ENCODE results near the gene ZNF587.
"Not testable (repeated sequence)": the region's sequence is repeated elsewhere in the genome, so short reads cannot be mapped to it uniquely, and the experiment has no call there.

Gene ZNF587

DNA sequence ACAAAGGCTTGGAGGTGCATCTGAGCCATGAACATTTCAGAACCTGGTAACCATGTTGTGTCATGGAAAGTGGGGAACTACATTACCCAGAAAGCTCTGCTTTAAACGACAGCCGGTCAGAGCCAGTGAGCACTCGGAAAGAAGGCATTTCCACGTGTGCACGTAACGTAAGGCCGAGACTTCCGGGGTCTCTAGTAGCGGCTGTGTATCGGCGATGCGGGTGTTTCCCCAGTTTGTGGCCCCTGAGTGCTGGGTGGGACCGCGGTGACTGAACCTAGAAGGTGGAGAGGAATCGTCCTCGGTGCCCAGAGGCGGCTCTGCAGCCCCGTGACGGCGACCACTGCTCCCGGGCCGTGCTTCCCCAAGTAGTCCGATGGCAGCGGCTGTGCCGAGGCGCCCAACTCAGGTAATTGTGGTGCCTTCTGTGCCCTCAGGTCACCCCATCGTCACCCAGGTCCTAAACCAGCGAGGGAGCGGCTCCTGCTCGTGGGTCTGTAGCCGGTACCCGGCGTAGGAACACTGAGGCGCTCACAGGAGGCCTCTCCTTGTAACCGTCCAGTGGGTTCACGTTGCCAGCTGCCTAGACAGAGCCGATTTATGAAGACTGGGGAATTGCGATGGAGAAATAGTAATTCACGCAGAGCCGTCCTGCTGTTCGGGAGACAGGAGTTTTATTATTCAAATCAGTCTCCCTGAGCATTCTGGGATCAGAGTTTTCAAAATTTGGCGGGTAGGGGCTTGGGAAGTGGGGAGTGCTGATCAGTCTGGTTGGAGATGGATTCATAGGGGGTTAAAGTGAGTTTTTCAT is at the start of gene ZNF587:
TSS of gene ZNF587 (plus strand) at position 194 of the 808 bp plus-strand sequence. CDS start at position 374, 180 bp downstream.
- DNase-seq = peak; percentile 91

DNA sequence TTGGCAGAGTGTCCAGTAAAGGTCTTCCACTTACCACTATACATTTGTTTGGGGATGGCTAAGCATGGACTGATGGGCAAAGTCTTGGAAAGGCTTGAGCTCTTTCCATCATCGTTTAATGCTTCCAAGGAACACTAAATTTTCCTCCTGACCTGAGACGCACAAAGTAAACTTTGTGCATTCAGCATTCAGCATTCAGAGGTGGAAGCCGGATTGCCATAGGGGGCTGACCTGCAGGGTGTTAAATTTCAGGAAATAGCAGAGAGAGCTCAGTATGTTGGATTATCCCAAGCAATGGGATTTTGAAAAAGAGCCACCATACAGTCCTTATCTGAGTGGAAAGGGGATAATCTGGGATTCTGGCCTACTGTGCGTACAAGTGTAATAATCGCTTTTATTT is 49.0 kb upstream of the ZNF587 start:
- no peak for DNase-seq

DNA sequence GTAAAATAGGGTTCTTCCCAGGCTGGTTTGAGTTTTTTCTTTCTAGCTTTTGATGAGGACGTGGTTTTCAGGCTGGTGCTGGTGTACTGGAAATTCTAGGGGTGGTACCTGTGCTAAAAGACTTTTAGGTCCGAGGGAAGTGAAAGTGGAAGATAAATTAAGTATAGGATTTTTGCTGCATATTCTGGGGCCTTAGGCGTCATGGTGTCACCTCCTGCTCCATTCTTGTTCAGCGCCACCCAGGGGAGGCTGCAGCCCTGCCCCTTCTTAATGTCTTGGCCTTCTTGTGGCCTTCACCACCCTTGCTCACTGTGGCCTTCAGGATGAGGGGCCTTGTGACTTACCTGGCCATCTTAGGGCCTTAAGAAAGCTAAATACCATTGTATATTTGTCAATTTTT is 47.4 kb upstream of the ZNF587 start:
- no peak for DNase-seq

DNA sequence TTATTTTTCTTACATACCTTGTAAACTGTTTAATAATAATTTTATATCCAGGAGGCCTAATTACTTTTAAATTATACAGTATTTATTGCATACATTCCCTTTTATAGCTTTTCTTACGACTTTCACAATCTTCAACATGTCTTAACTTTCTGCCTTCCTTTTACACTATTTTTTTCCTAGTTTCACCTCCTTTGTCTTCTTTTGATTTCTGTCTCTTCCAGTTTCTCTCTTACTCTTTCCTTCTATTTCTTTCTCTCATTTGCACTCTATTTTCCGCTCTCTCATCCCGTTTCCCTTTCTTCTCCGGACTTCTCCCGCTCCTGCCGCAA is 46.4 kb upstream of the ZNF587 start:
- no peak for DNase-seq

DNA sequence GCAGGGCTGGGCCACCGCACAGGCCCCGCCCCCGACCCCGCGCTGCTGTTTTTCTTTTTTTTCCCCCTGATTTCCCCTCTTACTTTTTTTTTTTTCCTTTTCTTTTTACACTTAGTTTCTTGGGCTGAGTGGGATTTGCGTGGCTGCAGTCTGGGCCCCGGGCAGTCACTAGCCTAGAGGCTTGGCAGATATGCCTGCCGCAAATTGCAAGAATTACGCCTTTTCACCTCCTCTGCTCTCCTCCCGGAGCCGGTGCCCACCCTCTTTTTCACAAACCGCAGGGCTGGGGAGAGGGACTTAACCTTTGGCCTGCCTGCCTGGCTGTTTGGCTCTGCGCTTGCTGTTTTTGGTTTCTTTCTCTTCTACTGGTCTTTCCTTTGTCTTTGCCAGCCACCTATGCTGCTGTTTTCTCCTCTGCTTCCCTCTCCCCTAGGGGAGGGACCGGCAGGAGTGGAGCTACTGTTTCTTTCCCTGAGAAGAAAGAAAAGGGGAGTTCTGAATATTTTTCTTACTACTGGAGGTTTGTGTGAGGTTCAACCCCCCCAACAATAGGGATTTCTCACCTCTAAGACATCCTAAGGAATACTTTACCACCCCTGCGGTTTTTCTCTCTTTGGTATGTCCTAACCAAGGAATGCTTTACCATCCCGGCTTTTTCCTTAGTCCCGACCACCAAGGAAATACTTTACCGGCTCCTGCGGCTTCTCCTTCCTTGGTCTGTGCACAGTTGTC is 45.9 kb upstream of the ZNF587 start:
- no peak for DNase-seq

DNA sequence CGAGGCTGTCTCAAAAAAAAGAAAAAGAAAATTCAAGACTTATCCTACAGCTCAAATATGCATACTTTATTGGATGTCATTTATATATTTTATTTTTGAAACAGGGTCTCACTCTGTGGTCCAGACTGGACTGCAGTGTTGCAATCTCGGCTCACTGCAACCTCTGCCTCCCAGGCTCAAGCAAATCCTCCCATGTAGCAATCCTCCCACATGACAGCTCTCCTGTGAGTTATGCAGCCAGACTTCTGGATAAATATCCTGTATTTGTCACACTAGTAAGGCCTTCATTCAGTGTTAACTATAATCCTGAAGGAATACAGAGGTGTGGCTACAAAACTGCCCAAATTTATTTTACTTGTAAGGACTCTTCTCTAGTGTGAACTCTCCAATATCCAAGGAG is 42.1 kb upstream of the ZNF587 start:
- no peak for DNase-seq

DNA sequence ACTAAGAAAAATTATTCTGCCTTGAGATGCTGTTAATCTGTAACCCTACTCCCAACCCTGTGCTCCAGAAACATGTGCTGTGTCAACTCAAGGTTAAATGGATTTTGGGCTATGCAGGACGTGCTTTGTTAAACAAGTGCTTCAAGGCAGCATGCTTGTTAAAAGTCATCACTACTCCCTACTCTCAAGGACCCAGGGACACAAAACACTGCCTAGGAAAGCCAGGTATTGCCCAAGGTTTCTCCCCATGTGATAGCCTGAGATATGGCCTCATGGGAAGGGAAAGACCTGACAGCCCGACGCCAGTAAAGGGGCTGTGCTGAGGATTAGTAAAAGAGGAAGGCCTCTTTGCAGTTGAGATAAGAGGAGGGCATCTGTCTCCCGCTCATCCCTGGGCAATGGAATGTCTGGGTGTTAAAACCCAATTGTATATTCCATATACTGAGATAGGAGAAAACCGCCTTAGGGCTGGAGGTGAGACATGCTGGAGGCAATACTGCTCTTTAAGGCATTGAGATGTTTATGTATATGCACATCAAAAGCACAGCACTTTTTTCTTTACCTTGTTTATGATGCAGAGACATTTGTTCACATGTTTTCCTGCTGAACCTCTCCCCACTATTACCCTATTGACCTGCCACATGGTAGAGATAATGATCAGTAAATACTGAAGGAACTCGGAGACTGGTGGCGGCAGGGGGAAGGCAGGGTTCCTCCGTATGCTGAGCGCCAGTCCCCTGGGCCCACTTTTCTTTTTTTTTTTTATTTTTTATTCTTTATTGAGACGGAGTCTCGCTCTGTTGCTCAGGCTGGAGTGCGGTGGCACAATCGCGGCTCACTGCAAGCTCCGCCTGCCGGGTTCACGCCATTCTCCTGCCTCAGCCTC is 39.0 kb upstream of the ZNF587 start:
- DNase-seq = not testable (repeated sequence)

DNA sequence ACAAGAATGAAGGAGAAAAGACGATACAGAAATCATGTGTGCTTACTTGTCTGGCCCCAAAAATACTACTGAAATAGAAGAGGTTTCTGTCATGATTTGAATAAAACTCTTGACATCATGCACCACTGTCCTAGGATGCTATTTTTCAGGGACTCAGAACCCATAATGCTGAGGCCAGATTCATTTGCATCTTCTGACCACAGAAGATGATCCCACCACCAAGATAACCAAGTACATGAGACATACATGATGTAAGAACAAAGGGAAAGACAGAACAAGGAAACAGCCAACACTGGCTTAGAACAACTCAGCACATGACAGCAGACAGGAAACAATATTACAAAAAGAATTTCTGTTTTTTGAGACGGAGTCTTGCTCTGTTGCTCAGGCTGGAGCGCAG is 37.4 kb upstream of the ZNF587 start:
- DNase-seq = no peak

DNA sequence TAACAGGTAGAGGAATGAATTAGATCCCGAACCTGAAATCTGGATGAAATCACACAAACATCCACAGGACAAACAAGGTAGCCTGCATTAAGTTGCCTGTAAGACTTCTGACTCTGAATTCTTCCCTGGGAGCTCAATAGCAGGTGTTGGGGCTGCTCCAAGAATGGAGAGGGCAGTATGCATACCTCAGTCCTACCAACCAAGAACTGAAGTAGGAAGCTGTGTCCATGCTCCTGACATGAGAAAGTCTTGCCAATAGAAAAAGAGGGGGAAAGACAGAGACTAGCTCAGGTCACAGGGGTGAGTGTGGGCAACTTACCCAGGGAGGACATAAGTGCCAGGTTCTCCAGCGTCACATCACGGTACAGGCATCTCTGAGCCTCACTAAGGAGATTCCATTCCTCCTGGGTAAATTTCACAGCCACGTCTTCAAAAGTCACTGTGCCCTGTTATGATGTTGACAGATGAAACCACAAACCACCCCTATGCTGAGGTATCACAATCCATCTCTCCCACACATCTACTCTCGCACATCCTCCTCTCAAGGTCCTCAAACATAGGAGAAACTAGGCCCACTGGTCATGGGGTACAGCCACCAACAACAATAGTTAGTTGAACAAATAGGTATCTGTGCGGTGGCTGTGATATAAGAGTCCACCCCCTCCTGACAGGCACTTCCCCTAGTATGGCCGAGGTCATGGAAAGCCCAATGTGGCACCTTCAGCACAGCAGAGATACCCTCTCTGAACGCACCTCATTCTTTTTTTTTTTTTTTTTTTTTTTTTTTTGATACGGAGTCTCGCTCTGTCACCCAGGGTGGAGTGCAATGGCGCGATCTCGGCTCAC is 36.5 kb upstream of the ZNF587 start:
- DNase-seq = not testable (repeated sequence)

DNA sequence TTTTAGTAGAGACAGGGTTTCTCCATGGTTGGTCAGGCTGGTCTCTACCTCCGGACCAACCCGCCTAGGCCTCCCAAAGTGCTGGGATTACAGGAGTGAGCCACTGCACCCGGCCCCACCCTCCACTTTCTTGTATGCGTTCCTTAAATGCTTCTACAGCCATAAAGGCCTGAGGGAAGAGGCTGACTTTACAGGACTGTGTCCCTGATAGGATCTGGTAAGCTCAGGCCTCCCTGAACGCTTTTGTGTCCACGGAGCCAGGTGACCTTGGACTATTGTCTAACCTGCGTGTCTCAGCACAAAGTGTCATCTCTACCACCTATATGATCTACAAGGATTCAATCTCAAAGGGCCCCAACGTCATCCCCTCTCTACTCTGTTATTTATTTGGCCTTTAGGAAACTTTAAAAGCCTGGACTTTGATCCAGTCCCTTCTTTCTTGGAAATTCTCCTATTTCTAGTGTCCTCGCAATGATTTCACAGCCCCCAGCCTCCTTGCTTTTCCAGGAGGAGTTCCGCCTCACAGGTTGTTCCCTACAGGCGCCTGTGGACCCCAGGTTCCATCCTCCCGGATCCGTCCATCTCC is 35.6 kb upstream of the ZNF587 start:
- DNase-seq = no peak

DNA sequence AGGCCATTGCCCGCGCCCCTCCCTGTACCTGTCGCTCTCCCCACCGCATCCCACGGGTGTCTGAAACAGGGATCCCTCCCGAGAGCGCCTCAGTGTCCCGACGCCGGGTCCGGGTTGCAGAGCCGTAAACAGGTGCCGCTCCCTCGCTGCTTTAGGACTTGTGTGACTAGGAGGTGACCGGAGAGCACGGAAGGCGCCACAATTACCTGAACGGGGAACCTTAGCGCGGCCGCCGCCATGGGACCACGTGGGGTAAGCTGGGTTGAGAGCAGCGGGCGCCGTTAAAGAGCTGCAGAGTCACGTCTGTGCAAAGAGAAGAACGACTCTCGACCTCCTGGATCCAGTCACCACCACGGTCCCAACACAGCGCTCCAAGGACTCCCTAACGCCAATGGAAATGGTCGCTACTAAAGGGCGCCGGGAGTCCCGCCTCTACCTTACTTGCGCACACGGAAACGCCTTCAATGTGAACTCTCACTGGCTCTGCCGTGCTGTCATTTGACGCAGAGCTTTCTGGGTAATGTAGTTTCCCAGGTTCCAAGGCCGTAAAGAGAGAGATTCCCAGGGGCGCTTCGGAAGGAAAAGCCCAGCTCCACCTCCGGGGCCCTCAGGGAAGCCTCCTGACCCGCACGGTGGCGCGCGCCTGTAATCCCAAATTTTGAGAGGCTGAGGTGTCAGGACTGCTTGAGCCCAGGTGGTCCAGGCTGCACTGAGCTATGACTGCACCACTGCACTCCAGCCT is 35.0 kb upstream of the ZNF587 start, which contains the start of gene ZNF552:
TSS of gene ZNF552 (minus strand) at position 409 of the 742 bp plus-strand sequence. CDS start at position 239, 170 bp downstream.
- peak; percentile 88 for DNase-seq

DNA sequence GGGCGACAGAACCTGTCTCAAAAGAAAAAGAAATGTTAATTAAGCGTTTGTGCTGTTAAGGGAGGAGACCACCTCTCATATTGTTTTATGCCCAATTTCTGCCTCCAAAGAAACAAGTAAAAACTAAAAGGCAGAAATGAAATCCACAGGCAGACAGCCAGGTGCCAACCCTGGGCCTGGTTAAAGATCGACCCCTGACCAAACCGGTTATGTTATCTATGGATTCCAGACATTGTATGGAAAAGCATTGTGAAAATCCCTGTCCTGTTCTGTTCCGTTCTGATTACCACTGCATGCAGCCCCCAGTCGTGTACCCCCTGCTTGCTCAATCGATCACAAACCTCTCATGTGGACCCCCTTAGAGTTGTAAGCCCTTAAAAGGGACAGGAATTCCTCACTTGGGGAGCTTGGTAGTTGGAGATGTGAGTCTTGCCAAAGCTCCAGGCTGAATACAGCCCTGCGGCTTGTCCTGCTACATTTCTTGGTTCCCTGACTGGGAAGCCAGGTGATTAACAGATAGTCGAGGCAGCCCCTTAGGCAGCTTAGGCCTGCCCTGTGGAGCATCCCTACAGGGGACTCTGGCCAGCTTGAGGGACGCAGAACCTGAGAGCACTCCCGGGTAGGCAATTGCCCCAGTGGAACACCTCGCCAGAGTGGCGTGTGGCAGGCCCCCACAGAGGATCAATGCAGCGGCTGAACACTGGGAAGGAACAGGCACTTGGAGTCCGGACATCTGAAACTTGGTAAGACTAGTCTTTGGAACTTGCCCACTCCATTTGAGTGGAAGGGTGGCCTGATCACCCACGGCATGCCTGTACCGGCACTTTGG is 34.2 kb upstream of the ZNF587 start:
- no peak for DNase-seq

DNA sequence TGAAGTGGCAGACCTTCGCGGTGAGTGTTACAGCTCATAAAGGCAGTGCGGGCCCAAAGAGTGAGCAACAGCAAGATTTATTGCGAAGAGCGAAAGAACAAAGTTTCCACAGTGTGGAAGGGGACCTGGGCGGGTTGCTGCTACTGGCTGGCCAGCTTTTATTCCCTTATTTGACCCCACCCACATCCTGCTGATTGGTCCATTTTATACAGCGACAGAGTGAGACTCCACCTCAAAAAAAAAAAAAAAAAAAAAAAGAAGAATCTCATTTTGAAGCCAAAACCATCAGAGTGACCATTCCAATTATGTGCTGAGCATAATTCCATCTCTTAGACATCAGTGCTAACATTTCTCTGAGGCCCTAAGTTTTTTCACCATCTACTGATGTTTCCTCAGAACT is 33.0 kb upstream of the ZNF587 start:
- no peak for DNase-seq

DNA sequence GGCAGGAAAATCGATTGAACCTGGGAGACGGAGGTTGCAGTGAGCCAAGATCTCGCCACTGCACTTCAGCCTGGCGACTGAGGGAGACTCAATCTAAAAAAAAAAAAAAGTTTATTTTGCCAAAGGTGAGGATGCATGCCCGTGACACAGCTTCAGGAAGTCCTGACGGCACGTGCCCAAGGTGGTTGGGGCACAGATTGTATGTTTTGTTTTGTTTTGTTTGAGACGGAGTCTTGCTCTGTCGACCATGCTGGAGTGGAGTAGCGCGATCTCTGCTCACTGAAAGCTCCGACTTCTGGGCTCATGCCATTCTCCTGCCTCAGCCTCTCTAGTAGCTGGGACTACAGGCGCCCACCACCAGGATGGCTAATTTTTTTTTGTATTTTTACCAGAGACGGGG is 31.7 kb upstream of the ZNF587 start:
- DNase-seq = no peak

DNA sequence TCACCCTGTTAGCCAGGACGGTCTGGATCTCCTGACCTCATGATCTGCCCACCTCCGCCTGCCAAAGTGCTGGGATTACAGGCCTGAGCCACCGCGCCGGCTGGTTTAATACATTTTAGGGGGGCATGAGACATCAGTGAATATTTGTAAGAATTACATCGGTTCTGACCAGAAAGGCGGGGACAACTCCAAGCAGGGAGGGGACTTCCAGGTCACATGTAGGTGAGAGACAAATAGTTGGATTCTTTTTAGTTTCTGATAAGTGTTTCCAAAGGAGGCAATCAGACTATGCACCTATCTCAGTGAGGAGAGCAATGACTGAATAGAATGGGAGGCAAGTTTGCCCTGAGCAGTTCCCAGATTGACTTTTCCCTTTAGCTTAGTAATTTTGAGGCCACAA is 31.3 kb upstream of the ZNF587 start:
- no peak for DNase-seq

DNA sequence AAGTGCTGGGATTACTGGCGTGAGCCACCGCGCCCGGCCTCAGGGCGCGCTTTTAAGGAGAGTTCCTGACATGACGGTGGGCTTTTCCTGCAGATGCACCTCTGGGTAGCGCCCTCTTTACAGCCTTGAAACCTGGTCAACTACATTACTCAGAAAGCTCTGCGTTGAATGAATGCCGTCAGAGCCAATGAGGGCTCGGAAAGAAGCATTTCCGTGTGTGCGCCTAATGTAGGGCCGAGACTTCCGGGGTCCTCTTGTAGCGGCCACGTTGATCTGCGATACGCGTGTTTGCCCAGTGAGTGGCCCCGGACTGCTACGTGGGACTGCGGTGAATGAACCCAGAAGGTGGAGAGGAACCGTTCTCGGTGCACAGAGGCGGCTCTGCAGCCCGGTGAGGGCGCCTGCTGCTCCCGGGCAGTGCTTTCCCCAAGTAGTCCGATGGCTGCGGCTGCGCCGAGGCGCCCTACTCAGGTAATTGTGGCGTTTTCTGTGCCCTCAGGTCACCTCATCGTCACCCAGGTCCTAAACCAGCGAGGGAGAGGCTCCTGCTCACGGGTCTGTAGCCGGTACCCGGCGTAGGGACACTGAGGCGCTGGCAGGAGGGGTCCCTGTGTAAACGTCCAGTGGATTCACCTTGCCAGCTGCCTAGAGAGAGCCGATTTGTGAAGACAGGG is 30.0 kb upstream of the ZNF587 start:
- DNase-seq = peak; percentile 92

DNA sequence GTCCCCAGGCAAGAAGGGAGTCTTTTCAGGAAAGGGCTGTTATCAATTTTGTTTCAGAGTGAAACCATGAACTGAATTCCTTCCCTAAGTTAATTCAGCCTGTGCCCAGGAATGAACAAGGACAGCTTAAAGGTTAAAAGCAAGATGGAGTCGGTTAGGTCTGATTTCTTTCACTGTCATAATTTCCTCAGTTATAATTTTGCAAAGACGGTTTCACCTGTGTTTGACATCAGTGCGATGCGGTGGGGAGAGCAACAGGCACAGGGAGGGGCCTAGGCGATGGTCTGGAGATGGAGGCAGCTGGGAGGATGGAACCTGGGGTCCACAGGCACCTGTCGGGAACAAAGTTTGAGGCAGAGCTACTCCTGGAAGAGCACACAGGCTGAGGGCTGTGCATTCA is 29.1 kb upstream of the ZNF587 start:
- DNase-seq = no peak

DNA sequence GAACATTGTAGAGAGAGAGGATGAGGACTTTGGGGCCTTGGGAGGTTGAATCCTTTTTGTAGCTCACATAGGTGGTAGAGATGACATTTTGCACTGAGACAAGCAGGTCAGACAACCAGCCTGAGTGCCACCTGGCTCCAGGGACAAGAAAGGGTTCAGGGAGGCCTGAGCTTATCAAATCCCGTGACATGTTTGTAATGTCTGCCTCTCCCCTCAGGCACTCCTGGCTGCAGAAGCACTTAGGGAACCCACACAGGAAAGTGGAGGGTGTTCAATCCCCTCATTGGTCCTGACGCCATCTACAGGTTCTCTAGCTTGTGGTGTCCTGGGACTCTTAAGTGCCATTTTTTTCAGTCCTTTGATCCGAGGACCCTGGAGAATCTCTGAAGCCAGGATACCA is 28.6 kb upstream of the ZNF587 start:
- DNase-seq = not testable (repeated sequence)

DNA sequence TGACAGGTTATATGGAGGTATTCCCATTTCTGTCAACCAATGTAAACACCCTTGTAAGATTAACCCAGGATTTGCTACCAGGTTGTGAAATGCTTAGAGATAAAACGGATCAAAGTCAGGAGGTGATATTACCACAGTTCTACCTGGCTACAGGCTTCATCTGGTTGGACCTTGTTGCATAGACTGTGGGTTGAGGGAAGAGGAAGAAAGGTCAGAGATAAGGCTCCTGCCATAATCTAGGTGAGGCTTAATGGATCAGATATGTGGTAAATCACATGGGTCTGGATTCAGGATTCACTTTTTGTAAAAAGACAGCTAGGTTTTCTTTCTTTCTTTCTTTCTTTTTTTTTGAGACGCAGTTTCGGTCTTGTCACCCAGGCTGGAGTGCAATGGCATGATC is 28.2 kb upstream of the ZNF587 start:
- DNase-seq = not testable (repeated sequence)

DNA sequence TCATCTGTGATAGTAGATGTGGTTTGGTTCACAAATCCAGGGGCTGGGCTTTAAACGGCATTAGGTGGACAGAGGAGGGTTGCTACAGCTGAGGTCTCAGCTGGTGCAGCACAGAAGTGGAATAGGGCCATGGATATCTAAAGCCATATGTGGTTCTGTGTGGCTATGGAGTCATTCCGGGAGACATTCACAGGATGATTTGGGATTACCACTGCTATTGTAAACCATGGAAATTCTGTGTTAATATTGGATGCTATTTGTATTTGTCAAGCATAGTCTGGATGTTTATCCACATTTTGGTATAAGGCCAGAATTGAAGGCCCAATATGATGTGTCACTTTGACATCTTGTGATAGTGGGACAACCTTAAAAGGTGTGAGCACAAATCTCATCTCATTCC is 26.5 kb upstream of the ZNF587 start:
- not testable (repeated sequence) for DNase-seq

All from CD4-positive, alpha-beta T cell treated with Interleukin-17A for 1 hour (primary cell).